ENCODE measurements around the gene GTF2IRD1. TPM values are rescaled to one million over a fixed set of nuclear protein-coding genes. Genes with fewer than 3 reads are reported as not detected.

Gene GTF2IRD1
- total and polyA plus RNA-seq, 2 experiments from 2014 or later, result 28.7 to 37.1 TPM

GRCh38 chr7:74494076-74494548, 40.4 kb downstream of the GTF2IRD1 start:
- H3K27me3 ChIP-seq (ENCODE audit: insufficient read depth), result no peaks in the 10 kb centered on the region
- ATAC-seq (no peak), DNase-seq (ENCODE audit: low spot score) (no peak)
- no peaks in the 10 kb centered on the region for H3K4me1 ChIP-seq (ENCODE audit: insufficient read depth)
- H2AFZ ChIP-seq, result no peak overlapping the region
- peaks cover 53% of the 10 kb centered on the region for H3K79me2 ChIP-seq (replicated peaks; ENCODE audit: insufficient read depth)
- Mint-ChIP-seq H3K36me3 (ENCODE audit: low read depth) (peaks cover 39% of the 10 kb centered on the region), H3K4me3 (no peak overlapping the region), H3K27ac (no peak overlapping the region), H3K4me1 (peaks cover 7% of the 10 kb centered on the region), H3K27me3 (ENCODE audit: insufficient read depth, low read depth, poor library complexity) (peaks cover 13% of the 10 kb centered on the region), H3K9me3 (peaks cover 14% of the 10 kb centered on the region; the same call in 2 of the 3 replicates)
- TF ChIP-seq CTCF (conservative IDR thresholded peaks at IDR 0.05; ENCODE audit: low read depth in 2 of 2), result no peak
- no peak for TF ChIP-seq ETS1 (IDR thresholded peaks at IDR 0.05)
- TF ChIP-seq ZNF462 (CRISPR knock-in tag; IDR thresholded peaks at IDR 0.05), result no peak
- no peak for TF ChIP-seq POLR2AphosphoS5 (IDR thresholded peaks at IDR 0.05; ENCODE audit: low read depth)
- no peak for TF ChIP-seq NANOG (IDR thresholded peaks at IDR 0.05; ENCODE audit: borderline replicate concordance)
- TF ChIP-seq JUNB (IDR thresholded peaks at IDR 0.05; ENCODE audit: unreplicated experiment), result no peak
- TF ChIP-seq ZNF331 (CRISPR knock-in tag; IDR thresholded peaks at IDR 0.05; ENCODE audit: low read depth), result no peak
- TF ChIP-seq CREB1 (CRISPR knock-in tag; IDR thresholded peaks at IDR 0.05; ENCODE audit: low read depth), result no peak
- TF ChIP-seq EZH2phosphoT487 (IDR thresholded peaks at IDR 0.05; ENCODE audit: unreplicated experiment), result no peak
- no peak for TF ChIP-seq STAT1 (IDR thresholded peaks at IDR 0.05; ENCODE audit: unreplicated experiment)
- TF ChIP-seq ZNF114 (CRISPR knock-in tag; IDR thresholded peaks at IDR 0.05), result no peak
- TF ChIP-seq EZH2 (IDR thresholded peaks at IDR 0.05; ENCODE audit: low read depth, unreplicated experiment), result no peak
- no peak for TF ChIP-seq REST (IDR thresholded peaks at IDR 0.05; ENCODE audit: unreplicated experiment)
- 0 out of 2 replicates have a peak, but pooled peaks cover 8% of the 10 kb centered on the region for H3F3A ChIP-seq (replicated peaks; ENCODE audit: low read depth)
- no peak overlapping the region for H3K27ac ChIP-seq (ENCODE audit: low read depth)
- H3K4me2 ChIP-seq, result no peak overlapping the region
- no peaks in the 10 kb centered on the region for H3K36me3 ChIP-seq (ENCODE audit: insufficient read depth)
- H3K9me2 ChIP-seq (ENCODE audit: insufficient read depth), result no peaks in the 10 kb centered on the region
- peaks cover 2% of the 10 kb centered on the region; the same call in 1 of the 2 replicates for H4K20me1 ChIP-seq (replicated peaks; ENCODE audit: insufficient read depth)
- H3K4me3 ChIP-seq, result no peak overlapping the region
